NT2/D1 (cell line): ENCODE measurements around the gene NEK10.

Experiments used
- SUZ12 ChIP-seq: IDR thresholded peaks from 2 replicates; pipeline ENCODE4 v1.6.1; 2011; ENCODE audit not compliant: insufficient read length, insufficient read depth; ENCODE audit errors: extremely low read depth
- YY1 ChIP-seq: IDR thresholded peaks from 2 replicates; pipeline ENCODE4 v1.6.1; 2011; ENCODE audit not compliant: insufficient read length, insufficient read depth

GRCh38 chr3:27319304-27319703 is 49.9 kb downstream of the NEK10 start:
- TF ChIP-seq YY1 (no peak), SUZ12 (no peak)
